GM18868 (cell line): ENCODE measurements around the gene RPS6KL1.

Experiments used
- ATAC-seq: cut with Tn5 transposase; IDR thresholded peaks from one replicate; pipeline ENCODE4 v1.9.1; 2021; ENCODE audit warnings: mild to moderate bottlenecking, moderate library complexity; ENCODE audit not compliant: unreplicated experiment

Gene RPS6KL1

GRCh38 chr14:74890262-74890661 lies 32.8 kb downstream of the RPS6KL1 start:
- ATAC-seq, result no peak

- no peak for ATAC-seq
Measured at GRCh38 chr14:74888164-74889158, 34.6 kb downstream of the RPS6KL1 start.

DNA sequence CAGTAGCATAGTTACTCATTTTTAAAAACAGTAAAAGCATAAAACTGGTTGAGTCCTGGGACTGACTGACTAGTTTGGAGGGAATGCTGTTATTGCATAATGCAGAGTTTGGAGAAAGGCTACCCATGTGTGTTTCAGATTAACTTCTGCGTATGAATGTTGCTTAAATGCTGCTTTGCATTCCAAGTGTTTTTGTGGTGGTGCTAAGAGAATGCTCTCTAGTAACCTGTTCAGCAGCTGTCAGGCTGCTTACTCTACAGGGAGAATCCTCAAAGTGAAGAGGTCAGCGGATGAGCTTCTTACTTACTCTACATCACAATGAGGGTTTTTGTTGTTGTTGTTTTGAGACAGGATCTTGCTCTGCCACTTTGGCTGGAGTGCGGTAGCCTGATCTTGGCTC lies 37.1 kb downstream of the RPS6KL1 start:
- ATAC-seq, result no peak

GRCh38 chr14:74882103-74882920 lies 40.7 kb downstream of the RPS6KL1 start:
- ATAC-seq, result peak; percentile 28

DNA sequence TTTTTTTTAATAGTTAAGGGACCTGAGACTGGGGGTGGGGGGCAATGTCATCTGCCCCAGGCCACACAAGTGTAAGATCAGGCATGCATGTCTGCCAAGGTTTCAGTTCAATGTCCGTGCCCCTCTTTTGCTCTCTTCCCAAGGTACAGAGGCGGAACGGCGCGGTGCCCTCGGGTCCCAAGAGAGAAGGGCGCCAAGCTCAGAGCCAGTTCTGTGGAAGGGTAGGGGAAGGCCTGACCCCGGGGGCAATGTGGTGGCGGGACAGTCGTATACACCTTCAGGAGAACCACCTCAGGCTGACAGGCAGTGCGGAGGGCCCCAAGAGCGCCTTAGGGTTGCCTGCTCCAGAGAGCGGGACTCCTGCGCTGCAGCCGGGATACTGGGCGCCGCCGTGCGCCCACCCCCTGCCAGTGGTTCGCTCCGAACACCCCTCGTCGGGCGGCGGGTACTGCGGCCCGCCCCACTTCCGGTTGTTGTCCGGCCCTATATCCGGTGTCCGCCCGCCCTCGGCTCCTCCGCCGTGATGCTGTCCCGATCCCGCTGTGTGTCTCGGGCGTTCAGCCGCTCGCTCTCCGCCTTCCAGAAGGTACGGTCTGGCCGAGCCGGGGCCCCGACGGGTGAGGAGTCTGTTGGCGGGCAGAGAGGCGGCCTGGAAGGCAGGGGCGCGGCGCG lies 41.5 kb downstream of the RPS6KL1 start, which contains the start of gene DLST:
TSS of gene DLST (plus strand) at position 486 of the 672 bp plus-strand sequence. CDS start at position 524, 38 bp downstream.
- ATAC-seq, result peak; percentile 94

DNA sequence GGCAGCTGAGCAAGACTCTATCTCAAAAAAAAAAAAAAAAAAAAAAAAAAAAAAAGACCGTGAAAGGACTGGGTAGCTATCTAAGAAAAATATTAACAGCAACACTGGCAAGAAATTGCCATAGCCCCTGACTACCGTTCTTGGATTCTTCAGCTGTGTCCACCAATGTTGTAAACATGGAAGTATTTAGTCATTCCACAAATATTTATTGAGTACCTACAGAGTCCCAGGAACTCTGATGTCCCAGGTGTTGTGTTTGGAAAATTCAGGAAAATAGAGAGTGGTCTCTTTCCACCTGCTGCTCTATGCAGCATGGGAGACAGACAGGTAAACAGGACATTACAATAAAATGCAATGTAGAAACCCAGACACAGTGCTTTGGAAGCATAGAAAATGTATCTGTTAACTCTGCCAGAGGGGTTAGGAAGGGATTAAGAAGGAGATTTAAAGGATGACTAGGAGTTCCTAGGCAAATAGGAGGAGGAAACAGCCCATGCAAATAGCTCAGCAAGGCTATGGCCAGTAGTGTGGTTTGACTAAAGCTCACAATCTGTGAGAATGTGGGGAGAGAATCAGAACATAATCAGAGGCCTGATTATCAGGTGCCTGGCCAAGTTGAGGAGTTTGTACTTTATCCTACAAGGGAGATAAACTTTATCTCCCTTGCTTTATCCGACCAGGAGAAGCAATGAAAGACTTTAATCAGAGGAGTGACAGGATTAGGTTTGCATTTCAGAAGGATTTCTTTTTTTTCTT lies 43.5 kb downstream of the RPS6KL1 start:
- no peak for ATAC-seq

DNA sequence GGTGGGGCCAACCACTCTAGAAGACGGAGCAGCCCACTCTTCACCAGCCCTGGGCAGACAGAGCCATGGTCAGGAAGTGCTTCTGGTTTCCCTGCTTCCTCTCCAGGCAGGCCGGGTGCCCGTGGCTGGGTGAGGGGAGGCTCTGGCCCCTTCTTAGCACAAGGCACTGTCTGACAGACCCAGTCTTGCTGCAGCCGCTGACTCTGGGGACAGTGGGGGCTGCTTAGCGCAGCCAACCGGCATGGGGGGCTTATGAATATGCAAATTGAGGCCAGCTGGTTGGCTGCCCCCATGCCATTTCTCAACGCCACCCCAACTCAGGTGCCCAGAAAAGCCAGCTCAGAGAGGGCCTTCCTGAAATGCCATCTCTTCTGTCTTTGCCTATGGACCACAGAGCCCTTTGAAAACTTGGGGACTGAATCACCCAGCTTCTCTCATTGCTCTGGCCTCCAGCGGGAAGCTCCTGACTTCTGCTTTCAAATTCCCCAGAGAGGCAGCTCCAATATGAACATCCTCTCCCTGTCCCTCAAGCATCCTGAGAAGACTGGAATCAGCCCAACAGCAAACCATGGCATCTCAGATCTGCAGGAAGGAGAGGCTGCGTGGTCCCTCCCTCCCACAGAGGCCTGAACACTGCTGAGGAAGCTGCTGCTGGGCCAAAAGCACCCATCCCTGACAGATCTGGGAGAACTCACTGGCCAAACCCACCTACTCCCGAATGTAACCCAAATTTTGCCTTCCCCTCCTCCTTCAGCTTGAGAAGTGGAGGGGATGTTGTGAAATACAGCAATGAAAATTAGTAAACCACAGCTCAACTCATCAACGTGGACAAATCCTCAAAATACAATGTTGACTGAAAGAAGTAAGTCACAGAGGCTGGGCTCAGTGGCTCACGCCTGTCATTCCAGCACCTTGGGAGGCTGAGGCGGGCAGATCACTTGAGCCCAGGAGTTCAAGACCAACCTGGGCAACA lies 46.8 kb downstream of the RPS6KL1 start, which contains the start of gene PROX2:
TSS of gene PROX2 (minus strand) at position 205 of the 973 bp plus-strand sequence. CDS start 12,311 bp downstream, outside the sequence.
- no peak for ATAC-seq

GRCh38 chr14:74875204-74875603 lies 47.9 kb downstream of the RPS6KL1 start:
- ATAC-seq, result no peak

- no peak for ATAC-seq
Measured at GRCh38 chr14:74871819-74872218, 51.2 kb downstream of the RPS6KL1 start.

GRCh38 chr14:74868739-74869138 lies 54.3 kb downstream of the RPS6KL1 start:
- ATAC-seq, result no peak

GRCh38 chr14:74867673-74868072 lies 55.4 kb downstream of the RPS6KL1 start:
- no peak for ATAC-seq

GRCh38 chr14:74866708-74867389 lies 56.2 kb downstream of the RPS6KL1 start:
- ATAC-seq, result no peak

DNA sequence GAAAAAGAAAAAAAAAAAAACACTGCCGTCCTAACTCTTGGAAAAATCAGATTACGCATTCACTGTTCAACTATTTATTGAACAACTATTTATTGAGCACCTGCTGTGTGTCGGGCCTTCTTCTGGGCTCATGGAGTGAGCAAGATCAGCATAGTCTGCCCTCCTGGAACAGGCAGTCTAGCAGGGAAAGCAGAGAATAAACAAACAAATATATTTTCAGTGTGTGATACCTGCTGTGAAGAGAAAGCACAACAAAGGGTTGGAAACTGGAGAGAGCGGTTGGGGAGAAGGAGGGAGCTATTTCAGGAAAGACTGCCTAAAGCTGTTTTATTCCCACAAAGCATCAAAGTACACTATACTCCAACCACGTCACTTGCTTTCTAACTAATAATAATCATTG lies 57.9 kb downstream of the RPS6KL1 start:
- no peak for ATAC-seq

DNA sequence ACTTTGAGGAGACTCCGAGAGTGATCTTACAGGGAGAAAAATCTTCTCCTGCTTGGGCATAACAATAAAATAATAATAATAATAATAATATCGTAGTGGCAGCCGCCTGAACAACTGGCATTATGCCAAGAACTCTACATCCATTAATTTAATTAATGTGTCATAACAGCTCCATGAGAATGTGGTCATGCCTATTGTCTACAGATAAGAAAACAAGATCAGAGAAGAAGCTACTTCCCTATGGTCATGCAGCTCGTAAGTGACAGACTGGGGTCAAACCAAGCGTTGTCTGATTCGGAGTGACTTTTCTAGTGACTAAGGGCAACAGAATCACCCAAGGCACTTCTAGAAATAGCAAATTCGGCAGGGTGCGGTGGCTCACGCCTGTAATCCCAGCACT lies 58.9 kb downstream of the RPS6KL1 start:
- no peak for ATAC-seq

DNA sequence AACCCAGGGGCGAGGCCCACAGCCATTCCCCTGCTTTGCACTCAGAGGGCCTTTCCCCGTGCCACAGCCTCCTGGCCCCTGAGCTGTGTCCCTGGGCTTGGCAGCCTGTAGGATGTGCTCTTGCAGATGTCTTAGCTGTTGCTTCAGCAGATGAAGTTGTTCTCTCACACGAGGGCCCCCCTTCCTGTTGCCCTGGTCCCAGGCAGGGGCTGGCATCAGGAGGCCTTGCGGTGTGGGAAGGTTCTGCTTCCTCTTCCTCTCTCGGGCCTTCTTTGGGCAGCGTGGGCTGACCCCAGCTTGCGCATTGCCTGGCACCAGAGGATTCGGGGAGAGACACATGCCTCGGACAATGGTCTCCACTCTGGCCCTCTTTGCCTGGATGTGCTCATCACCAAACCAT lies 59.8 kb downstream of the RPS6KL1 start:
- ATAC-seq, result no peak

DNA sequence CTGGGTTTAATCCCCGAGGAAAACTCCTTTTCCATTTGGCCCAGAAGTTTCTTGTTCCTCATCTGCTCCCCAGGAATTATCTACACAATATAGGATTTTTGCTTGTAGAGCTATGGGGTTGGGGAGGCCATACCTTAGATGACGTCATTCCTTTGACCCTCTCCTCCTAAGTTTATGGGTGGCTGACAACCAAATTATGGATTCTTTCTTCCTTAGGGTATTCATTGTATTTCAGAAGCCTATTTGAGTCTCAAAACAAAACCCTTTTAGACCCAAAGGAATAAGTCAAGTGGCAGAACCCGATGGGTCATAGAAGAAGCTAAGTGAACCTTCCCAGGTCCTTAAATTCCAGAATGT lies 61.3 kb downstream of the RPS6KL1 start:
- no peak for ATAC-seq

GRCh38 chr14:74860899-74861733 lies 61.9 kb downstream of the RPS6KL1 start:
- no peak for ATAC-seq
